CD14-positive monocyte (primary cell): ENCODE results near the gene THRA. TPM values are rescaled to one million over a fixed set of nuclear protein-coding genes. Genes with fewer than 3 reads are reported as not detected.
A peak's percentile ranks its signal among the peaks of the same experiment; 100 is the strongest.

Experiments
- DNase-seq, 3 donors: peaks; one replicate each; pipeline ENCODE4 v3.0.0-alpha.2; 2011 to 2022
- H2AFZ ChIP-seq: 2 replicates; pipeline ENCODE4 v1.6.0; 2012; ENCODE audit warnings: mild to moderate bottlenecking, low read depth, low read length, inconsistent platforms; ENCODE audit not compliant: insufficient read depth, poor library complexity, severe bottlenecking
- H3K27ac ChIP-seq, 2 donors: 1 replicate in 1 of 2; 2 replicates in 1 of 2; pipeline ENCODE4 v1.5.1; 2012 to 2013; ENCODE audit warnings: low read length in 2 of 2, control low read depth in 1 of 2, inconsistent platforms in 1 of 2, low read depth in 1 of 2, mild to moderate bottlenecking in 1 of 2
- H3K27me3 ChIP-seq, 2 donors: one replicate each; pipeline versions ENCODE4 v1.6.0 to v1.6.1; 2011 to 2013; ENCODE audit warnings: low read length in 2 of 2; ENCODE audit not compliant: control insufficient read depth in 2 of 2, insufficient read depth in 2 of 2
- H3K36me3 ChIP-seq, 2 donors: replicated peaks in 1 of 2; 1 replicate in 1 of 2; 2 replicates in 1 of 2; pipeline versions ENCODE4 v1.5.1 to v1.6.1; 2012 to 2013; ENCODE audit warnings: low read length in 2 of 2, control low read depth in 1 of 2, inconsistent platforms in 1 of 2, mild to moderate bottlenecking in 1 of 2; ENCODE audit not compliant: insufficient read depth in 2 of 2, control insufficient read depth in 1 of 2
- H3K4me1 ChIP-seq, 2 donors: 1 replicate in 1 of 2; 2 replicates in 1 of 2; pipeline versions ENCODE4 v1.5.1 to v1.6.1; 2012 to 2013; ENCODE audit warnings: low read length in 2 of 2, control low read depth in 1 of 2, inconsistent platforms in 1 of 2, mild to moderate bottlenecking in 1 of 2, moderate library complexity in 1 of 2; ENCODE audit not compliant: insufficient read depth in 2 of 2, control insufficient read depth in 1 of 2
- H3K4me2 ChIP-seq: replicated peaks from 2 replicates; pipeline ENCODE3; 2012; ENCODE audit warnings: low read length, moderate library complexity, mild to moderate bottlenecking; ENCODE audit not compliant: poor library complexity, severe bottlenecking; ENCODE audit errors: extremely low read depth
- H3K4me3 ChIP-seq, 3 experiments: fragments of 200-600 bp in 1 of 3; sonication (generic) in 1 of 3; replicated peaks in 1 of 3; 1 replicate in 2 of 3; 2 replicates in 1 of 3; pipeline ENCODE4 v1.5.1; 2011 to 2013; ENCODE audit warnings: low read length in 3 of 3, mild to moderate bottlenecking in 3 of 3, control low read depth in 2 of 3, low read depth in 2 of 3, inconsistent platforms in 1 of 3, moderate library complexity in 1 of 3
- H3K79me2 ChIP-seq: 2 replicates; pipeline ENCODE4 v1.6.0; 2012; ENCODE audit warnings: mild to moderate bottlenecking, control low read depth, inconsistent platforms, low read length, moderate library complexity; ENCODE audit not compliant: insufficient read depth
- H3K9ac ChIP-seq: 2 replicates; pipeline ENCODE4 v1.6.0; 2017; ENCODE audit warnings: low read length, mild to moderate bottlenecking; ENCODE audit not compliant: insufficient read depth, poor library complexity, severe bottlenecking
- H3K9me3 ChIP-seq, 2 donors: replicated peaks in 1 of 2; 1 replicate in 1 of 2; 2 replicates in 1 of 2; pipeline versions ENCODE4 v1.5.1 to v1.6.1; 2012 to 2013; ENCODE audit warnings: low read length in 2 of 2, control low read depth in 1 of 2; ENCODE audit not compliant: control insufficient read depth in 1 of 2, insufficient read depth in 1 of 2
- H4K20me1 ChIP-seq: 2 replicates; pipeline ENCODE4 v1.6.0; 2012; ENCODE audit warnings: mild to moderate bottlenecking, low read length, control low read depth, moderate library complexity; ENCODE audit not compliant: insufficient read depth
- H3K27ac Mint-ChIP-seq, 7 donors: one replicate each; pipeline ENCODE4 v1.8.0; 2020; ENCODE audit warnings: mild to moderate bottlenecking in 7 of 7, mixed read lengths in 7 of 7, moderate library complexity in 6 of 7, inconsistent platforms in 2 of 7
- H3K27me3 Mint-ChIP-seq, 3 donors: one replicate each; pipeline ENCODE4 v1.8.0; 2021 to 2022; ENCODE audit warnings: low read depth in 3 of 3, mild to moderate bottlenecking in 3 of 3, mixed read lengths in 3 of 3, moderate library complexity in 3 of 3, inconsistent platforms in 1 of 3
- H3K36me3 Mint-ChIP-seq, 2 donors: one replicate each; pipeline ENCODE4 v1.8.0; 2020; ENCODE audit warnings: mixed read lengths in 2 of 2, inconsistent platforms in 1 of 2, mild to moderate bottlenecking in 1 of 2
- H3K4me1 Mint-ChIP-seq: one replicate; pipeline ENCODE4 v1.8.0; 2020; ENCODE audit warnings: mild to moderate bottlenecking, mixed read lengths
- H3K4me3 Mint-ChIP-seq, 2 donors: one replicate each; pipeline ENCODE4 v1.8.0; 2020; ENCODE audit warnings: mild to moderate bottlenecking in 2 of 2, mixed read lengths in 2 of 2, moderate library complexity in 1 of 2
- H3K9me3 Mint-ChIP-seq, 7 donors: one replicate each; pipeline ENCODE4 v1.8.0; 2020 to 2022; ENCODE audit warnings: mixed read lengths in 7 of 7, mild to moderate bottlenecking in 6 of 7, moderate library complexity in 6 of 7, inconsistent platforms in 2 of 7
- WGBS: methylation state at CpG from one replicate; pipeline ENCODE4 v1.1.5; 2013; ENCODE audit warnings: missing lambda C conversion rate; ENCODE audit not compliant: insufficient coverage; 5-methylcytosine and 5-hydroxymethylcytosine counted together
- intact Hi-C, 2 donors: fragments of 100-400 bp; cut with micrococcal nuclease; formaldehyde crosslinking; loops; one replicate each; pipeline versions ENCODE4 v1.15.0 to v1.15.1; 2023
- polyA plus RNA-seq, 3 donors: library from polyadenylated mRNA; depleted of rRNA in 1 of 3; unstranded in 2 of 3; stranded (reverse) in 1 of 3; fragments of 300-500 nt in 2 of 3; fragments of >200 nt in 1 of 3; fragmentation: Illumina TruSeq in 2 of 3; gene quantifications; 1 replicate in 2 of 3; 2 replicates in 1 of 3; pipeline ENCODE4 v1.2.3, GENCODE V29; 2012 to 2021
- TF ChIP-seq, protein P1 (sequence below): fragments of 200-600 bp; IDR thresholded peaks from one replicate; pipeline ENCODE4 v1.8.0; 2022; ENCODE audit warnings: antibody characterized with exemption, mild to moderate bottlenecking

Gene THRA
- polyA plus RNA-seq, 3 donors = 2.5 to 7.5 (median 3.8) TPM

DNA sequence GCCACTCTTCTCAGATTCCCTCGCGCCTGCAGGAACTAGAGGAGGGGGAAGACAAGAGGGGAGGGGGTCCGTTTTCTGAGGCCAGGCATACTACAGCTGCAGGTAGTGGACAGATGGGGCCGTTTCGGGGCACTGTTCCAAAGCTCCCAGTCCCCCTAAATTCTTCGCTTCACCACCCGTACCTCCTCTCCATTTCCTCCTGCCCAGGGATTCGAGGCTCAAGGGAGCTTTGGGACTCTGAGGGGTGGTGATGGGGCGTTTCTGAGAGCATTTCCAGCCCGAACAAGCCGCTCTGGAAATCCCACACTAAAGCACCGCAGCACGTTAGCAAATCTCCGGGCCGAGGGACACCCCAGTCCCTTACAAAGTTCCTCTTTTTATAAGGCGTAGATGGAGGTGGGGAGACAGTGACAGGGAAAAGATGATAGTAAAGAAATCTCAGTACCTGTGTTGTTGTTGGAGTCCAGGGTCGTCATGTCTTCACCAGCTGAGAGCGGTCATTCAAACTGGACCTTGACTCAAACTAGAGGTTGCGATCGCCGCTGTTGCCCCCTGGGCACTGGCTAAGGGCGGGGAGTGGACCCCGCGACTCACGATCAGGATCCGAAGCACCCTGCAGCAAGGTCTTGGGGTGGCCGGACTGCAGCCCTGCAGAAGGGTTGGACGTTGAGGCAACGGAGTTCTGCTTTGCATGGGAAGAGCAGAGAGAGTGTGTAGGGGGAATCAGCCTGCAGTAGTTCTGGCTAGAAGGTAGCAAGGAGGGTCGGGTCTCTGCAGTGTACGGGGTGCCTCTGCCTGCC is 37.1 kb downstream of the THRA start:
- intact Hi-C loops = loop anchor here (1.0 to 5.0 kb wide), 4 partner anchors 8 to 223 kb away; partner anchors contain the start of gene THRA (in 2 of the 2)
- Histone ChIP-seq H2AFZ (peak overlapping the region; percentile 24), H3K4me1 (peaks cover 67 to 69% of the 10 kb centered on the region in 2 donors), H3K9ac (peak overlapping the region; percentile 84), H3K79me2 (no peaks in the 10 kb centered on the region), H3K4me3 (peak overlapping the region; percentile 35 to 78 (median 36)), H4K20me1 (peaks cover 8% of the 10 kb centered on the region), H3K36me3 (no peaks in the 10 kb centered on the region), H3K9me3 (no peaks in the 10 kb centered on the region), H3K4me2 (peak overlapping the region; percentile 85), H3K27me3 (no peaks in the 10 kb centered on the region), H3K27ac (peak overlapping the region; percentile 78 to 98)
- Mint-ChIP-seq H3K27ac (peak overlapping the region; percentile 96 to 99 (median 98)), H3K9me3 (peaks cover 0 to 5% (median 0%) of the 10 kb centered on the region in 7 donors), H3K36me3 (peaks cover 10 to 16% of the 10 kb centered on the region in 2 donors), H3K4me1 (peaks cover 78% of the 10 kb centered on the region), H3K4me3 (peak overlapping the region; percentile 87 to 95), H3K27me3 (peaks cover 0 to 5% (median 0%) of the 10 kb centered on the region in 3 donors)
- peak; percentile 71 to 94 (median 77) for DNase-seq
- WGBS = 1% methylated on average over 15 of the region's 31 CpGs
- TF ChIP-seq, protein P1, sequence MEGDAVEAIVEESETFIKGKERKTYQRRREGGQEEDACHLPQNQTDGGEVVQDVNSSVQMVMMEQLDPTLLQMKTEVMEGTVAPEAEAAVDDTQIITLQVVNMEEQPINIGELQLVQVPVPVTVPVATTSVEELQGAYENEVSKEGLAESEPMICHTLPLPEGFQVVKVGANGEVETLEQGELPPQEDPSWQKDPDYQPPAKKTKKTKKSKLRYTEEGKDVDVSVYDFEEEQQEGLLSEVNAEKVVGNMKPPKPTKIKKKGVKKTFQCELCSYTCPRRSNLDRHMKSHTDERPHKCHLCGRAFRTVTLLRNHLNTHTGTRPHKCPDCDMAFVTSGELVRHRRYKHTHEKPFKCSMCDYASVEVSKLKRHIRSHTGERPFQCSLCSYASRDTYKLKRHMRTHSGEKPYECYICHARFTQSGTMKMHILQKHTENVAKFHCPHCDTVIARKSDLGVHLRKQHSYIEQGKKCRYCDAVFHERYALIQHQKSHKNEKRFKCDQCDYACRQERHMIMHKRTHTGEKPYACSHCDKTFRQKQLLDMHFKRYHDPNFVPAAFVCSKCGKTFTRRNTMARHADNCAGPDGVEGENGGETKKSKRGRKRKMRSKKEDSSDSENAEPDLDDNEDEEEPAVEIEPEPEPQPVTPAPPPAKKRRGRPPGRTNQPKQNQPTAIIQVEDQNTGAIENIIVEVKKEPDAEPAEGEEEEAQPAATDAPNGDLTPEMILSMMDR = no peak

DNA sequence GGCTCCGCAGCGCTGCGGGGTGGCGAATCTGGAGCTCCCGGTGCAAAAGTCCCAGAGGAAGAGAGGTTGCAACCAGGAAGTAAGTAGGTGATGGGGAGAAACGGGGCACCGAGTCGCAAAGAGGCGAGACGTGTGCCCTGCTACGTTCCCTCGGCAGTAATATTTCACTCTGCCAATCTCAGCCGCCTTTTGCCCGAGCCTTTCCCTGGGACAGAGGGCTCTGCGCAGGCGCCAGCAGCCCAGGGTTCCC is 37.6 kb downstream of the THRA start, which contains the start of gene NR1D1:
TSS of gene NR1D1 (minus strand) at position 171 of the 250 bp plus-strand sequence. CDS start 495 bp downstream, outside the sequence.
- H3K9me3 ChIP-seq = no peaks in the 10 kb centered on the region
- Mint-ChIP-seq H3K4me3 (peak within 1 kb of the TSS; percentile 87 to 95), H3K27me3 (peaks cover 0 to 5% (median 0%) of the 10 kb centered on the region in 3 donors), H3K9me3 (peaks cover 0 to 5% (median 0%) of the 10 kb centered on the region in 7 donors), H3K36me3 (peaks cover 10 to 14% of the 10 kb centered on the region in 2 donors), H3K27ac (peak within 1 kb of the TSS; percentile 96 to 99 (median 98)), H3K4me1 (peaks cover 78% of the 10 kb centered on the region)
- H3K4me3 ChIP-seq = peak within 1 kb of the TSS; percentile 35 to 78 (median 36)
- TF ChIP-seq, protein P1 = no peak
- H3K36me3 ChIP-seq = no peaks in the 10 kb centered on the region
- H3K4me1 ChIP-seq = peaks cover 63 to 64% of the 10 kb centered on the region in 2 donors
- WGBS = under 1% methylated on average over 16 of the region's 16 CpGs
- no peaks in the 10 kb centered on the region for H3K27me3 ChIP-seq
- DNase-seq = no peak
- H3K79me2 ChIP-seq = no peaks in the 10 kb centered on the region
- peaks cover 8% of the 10 kb centered on the region for H4K20me1 ChIP-seq
- H2AFZ ChIP-seq = peak within 1 kb of the TSS; percentile 24
- H3K9ac ChIP-seq = peak within 1 kb of the TSS; percentile 84
- H3K4me2 ChIP-seq = peak within 1 kb of the TSS; percentile 85
- intact Hi-C loops = no loop called here
- peak within 1 kb of the TSS; percentile 78 to 98 for H3K27ac ChIP-seq
